Transverse colon (tissue), 4 donors: ENCODE data around the gene BLID.

ENCODE experiments used
- CTCF ChIP-seq, 5 experiments: fragments of 200-600 bp in 3 of 5; fragments of 450-650 bp in 2 of 5; sonication (generic) in 3 of 5; IDR thresholded peaks; 1 replicate in 2 of 5; 2 replicates in 3 of 5; pipeline ENCODE4 v1.5.1; 2016 to 2017; ENCODE audit warnings: antibody characterized with exemption in 5 of 5, inconsistent platforms in 3 of 5, mild to moderate bottlenecking in 2 of 5, moderate library complexity in 1 of 5
- EP300 ChIP-seq: sonication (generic); formaldehyde crosslinking; IDR thresholded peaks from one replicate; pipeline ENCODE4 v1.6.1; 2017; ENCODE audit warnings: antibody characterized with exemption, low read depth
- POLR2A ChIP-seq: fragments of 450-650 bp; IDR thresholded peaks from one replicate; pipeline ENCODE4 v1.6.1; 2016; ENCODE audit warnings: antibody characterized with exemption, mild to moderate bottlenecking, moderate library complexity
- POLR2AphosphoS5 ChIP-seq, 3 donors: sonication (generic); formaldehyde crosslinking; IDR thresholded peaks; one replicate each; pipeline ENCODE4 v1.6.1; 2016; ENCODE audit warnings: antibody characterized with exemption in 3 of 3

- TF ChIP-seq POLR2AphosphoS5 (IDR thresholded peaks at IDR 0.05): peak in 2 of 3 donors; percentile 29 to 48
- TF ChIP-seq CTCF (IDR thresholded peaks at IDR 0.05): no peak
- no peak for TF ChIP-seq EP300
- no peak for TF ChIP-seq POLR2A
Observed at GRCh38 chr11:122095681-122096262, 20.2 kb downstream of the BLID start.
